Measurements from ENCODE around the gene GRIK3.

- TF ChIP-seq CTCF (optimal IDR thresholded peaks at IDR 0.05 in 1 of 3, IDR thresholded peaks at IDR 0.05 in 1 of 3, conservative IDR thresholded peaks at IDR 0.05 in 1 of 3; ENCODE audit: extremely low read depth in 1 of 3, insufficient read depth in 2 of 3, low read length in 3 of 3) (no peak), EZH2 (IDR thresholded peaks at IDR 0.05; ENCODE audit: low read length) (no peak)
Measured at GRCh38 chr1:36773827-36774541, 260.3 kb downstream of the GRIK3 start.
